ENCODE data around the gene SKIC2.
"Not testable (repeated sequence)": the region's sequence is repeated elsewhere in the genome, so short reads cannot be mapped to it uniquely, and the experiment has no call there.

SKIC2 gene

DNA sequence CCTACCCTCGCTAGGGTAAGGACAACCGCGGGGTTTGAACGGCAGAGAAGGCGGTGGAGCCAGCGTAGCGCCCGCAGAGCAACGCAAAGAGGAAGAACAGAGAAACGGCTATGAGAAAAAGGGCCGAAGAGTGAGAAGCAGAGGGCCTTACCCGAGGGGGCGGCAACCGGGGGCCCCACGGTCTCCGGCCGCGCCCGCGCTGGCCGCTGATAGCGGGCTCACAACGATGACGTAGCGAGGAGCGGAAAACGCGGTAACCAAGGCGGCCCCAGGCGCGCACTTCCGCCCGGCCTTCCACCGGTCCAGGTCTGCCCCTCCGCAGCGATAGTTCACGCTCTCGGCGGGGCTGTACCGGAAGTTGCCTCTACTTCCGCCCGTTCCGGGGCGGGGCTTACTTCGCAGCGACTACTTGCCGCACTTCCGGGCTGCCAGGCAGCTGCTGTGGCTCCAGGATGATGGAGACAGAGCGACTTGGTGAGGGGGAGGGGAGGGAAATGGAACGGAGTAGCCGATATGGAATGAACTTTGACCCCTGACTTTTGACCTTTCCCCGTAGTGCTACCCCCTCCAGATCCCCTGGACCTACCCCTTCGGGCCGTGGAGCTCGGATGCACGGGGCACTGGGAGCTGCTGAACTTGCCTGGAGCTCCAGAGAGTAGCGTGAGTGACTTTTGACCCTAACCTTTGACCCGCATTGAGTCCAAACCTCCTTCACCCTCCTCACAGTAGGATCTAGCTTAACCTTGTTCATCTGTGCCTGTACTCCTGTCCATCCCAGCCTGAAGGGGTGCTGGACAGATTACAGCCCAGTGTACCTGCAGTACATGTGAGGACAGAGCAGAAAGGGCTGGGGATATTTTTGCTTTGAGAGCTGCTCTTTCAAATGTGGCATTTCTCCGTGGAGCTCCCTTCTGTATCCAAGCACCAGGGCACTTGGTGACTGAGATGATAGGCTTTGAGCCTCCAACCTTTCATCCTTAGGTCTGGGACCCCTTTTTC lies at the start of gene SKIC2, which contains the start of gene NELFE:
SKIC2 (plus strand) TSS at position 435 of the 999 bp plus-strand sequence; CDS start at position 453, 18 bp downstream.
NELFE (minus strand) TSS at position 231 of the 999 bp plus-strand sequence. CDS start 525 bp downstream, outside the sequence.
- DNase-seq (ENCODE audit: low read depth in 4 of 4, low spot score in 1 of 4), result peak; percentile 93 to 98 (median 96)

GRCh38 chr6:31909298-31909697 lies 49.7 kb upstream of the SKIC2 start:
- not testable (repeated sequence) for DNase-seq (ENCODE audit: low read depth in 4 of 4, low spot score in 1 of 4)

GRCh38 chr6:31911826-31912585 lies 47.0 kb upstream of the SKIC2 start:
- no peak for DNase-seq (ENCODE audit: low read depth in 4 of 4, low spot score in 1 of 4)

- no peak for DNase-seq (ENCODE audit: low read depth in 4 of 4, low spot score in 1 of 4)
These were observed 43.6 kb upstream of the SKIC2 start for GRCh38 chr6:31915351-31915750.

DNA sequence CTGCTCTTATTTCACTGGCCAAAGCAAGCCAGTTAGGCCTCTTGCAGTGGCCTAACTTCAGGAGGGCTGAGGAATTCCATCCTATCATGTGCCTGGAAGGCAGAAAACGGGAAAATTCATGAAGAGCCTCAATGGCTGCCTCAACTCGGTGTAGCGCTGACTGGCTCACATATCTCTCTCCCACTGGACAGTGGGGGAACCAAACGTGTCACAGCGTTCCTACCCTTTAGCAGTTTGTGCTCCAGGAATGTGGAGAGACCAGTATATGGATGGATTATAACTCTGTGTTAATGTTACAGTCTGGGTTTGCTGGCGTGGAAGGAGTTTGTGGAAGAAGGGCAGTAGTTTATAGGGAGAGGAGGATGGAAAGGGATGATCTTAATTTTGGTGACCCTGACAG lies 43.2 kb upstream of the SKIC2 start:
- DNase-seq (ENCODE audit: low read depth in 4 of 4, low spot score in 1 of 4), result no peak

GRCh38 chr6:31918069-31918720 lies 40.8 kb upstream of the SKIC2 start:
- DNase-seq (ENCODE audit: low read depth in 4 of 4, low spot score in 1 of 4), result no peak

GRCh38 chr6:31919624-31920303 lies 39.2 kb upstream of the SKIC2 start:
- no peak for DNase-seq (ENCODE audit: low read depth in 4 of 4, low spot score in 1 of 4)

DNA sequence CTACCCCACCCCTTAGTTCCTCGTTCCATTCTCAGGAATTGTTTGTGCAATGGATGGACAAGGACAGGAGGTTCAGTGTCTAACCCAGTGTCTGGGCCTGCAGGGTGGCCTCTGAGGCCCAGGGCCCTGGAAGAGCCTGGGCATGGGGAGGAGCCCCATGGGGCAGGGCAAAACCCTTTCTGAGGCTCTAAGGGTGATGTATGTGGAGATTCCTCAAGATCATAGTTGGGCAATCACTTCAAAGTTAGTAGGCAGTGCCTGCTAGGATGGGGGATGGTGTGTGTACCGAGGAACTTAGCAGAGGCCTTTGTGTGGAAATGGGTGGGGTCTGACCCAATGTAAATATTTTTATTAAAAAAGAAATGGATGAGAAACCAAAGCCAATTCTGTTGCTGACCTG lies 38.2 kb upstream of the SKIC2 start:
- no peak for DNase-seq (ENCODE audit: low read depth in 4 of 4, low spot score in 1 of 4)

- no peak for DNase-seq (ENCODE audit: low read depth in 4 of 4, low spot score in 1 of 4)
These were observed 36.0 kb upstream of the SKIC2 start for GRCh38 chr6:31922942-31923341.

- no peak for DNase-seq (ENCODE audit: low read depth in 4 of 4, low spot score in 1 of 4)
These were observed 31.6 kb upstream of the SKIC2 start, which contains the start of gene C2 for GRCh38 chr6:31927242-31927862. C2 (plus strand) TSS chr6:31927717; CDS start chr6:31927753, 36 bp downstream.

DNA sequence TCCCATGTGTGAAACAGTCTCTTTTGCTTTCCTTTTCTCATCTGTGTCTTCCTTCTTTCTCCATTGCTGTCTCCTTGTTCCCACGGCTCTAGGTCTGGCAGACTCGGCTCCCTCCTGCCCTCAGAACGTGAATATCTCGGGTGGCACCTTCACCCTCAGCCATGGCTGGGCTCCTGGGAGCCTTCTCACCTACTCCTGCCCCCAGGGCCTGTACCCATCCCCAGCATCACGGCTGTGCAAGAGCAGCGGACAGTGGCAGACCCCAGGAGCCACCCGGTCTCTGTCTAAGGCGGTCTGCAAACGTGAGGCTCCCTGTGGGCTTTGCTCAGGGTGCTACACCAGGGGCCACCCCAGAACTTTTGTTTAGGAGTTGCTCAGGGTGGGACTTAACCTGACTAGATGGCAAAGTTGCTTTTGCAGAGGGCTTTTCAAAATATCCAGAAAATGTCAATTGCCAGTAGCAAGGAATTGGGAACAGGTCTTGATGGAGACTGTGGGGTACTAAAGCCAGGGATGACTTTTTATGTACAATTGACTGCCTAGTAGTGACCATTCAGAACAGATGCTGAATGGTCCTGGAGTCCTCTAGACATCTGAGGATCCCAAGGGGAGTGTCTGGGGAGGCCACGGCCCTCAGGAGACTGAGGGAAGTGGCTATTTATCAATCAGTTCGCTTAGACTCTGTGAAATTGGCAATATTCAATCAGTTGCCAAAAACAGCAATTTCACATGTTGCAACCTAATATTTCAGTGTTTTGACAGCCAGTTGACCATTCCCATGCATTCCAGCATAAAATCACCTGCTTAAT lies 30.9 kb upstream of the SKIC2 start:
- no peak for DNase-seq (ENCODE audit: low read depth in 4 of 4, low spot score in 1 of 4)

GRCh38 chr6:31928672-31928939 lies 30.4 kb upstream of the SKIC2 start:
- DNase-seq (ENCODE audit: low read depth in 4 of 4, low spot score in 1 of 4), result no peak

DNA sequence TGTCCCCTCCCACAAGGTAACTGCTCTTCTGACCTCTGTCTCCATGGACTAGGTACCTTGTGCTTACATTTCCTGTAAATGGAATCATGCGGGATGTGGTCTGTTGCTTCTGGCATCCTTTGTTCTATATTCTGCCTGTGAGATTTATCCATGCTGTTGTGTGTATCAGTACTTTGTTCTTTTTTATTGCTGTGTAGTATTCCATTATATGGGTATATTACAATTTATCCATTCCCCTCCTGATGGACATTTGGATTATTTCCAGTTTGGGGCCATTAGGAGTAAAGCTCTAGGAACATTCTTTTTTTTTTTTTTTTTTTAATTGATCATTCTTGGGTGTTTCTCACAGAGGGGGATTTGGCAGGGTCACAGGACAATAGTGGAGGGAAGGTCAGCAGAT lies 28.0 kb upstream of the SKIC2 start:
- DNase-seq (ENCODE audit: low read depth in 4 of 4, low spot score in 1 of 4), result no peak

DNA sequence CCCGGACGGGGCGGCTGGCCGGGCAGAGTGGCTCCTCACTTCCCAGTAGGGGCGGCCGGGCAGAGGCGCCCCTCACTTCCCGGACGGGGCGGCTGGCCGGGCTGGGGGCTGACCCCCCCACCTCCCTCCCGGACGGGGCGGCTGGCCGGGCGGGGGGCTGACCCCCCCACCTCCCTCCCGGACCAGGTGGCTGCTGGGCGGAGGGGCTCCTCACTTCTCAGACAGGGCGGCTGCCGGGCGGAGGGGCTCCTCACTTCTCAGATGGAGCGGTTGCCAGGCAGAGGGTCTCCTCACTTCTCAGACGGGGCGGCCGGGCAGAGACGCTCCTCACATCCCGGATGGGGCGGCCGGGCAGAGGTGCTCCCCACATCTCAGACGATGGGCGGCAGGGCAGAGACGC lies 26.8 kb upstream of the SKIC2 start:
- not testable (repeated sequence) for DNase-seq (ENCODE audit: low read depth in 4 of 4, low spot score in 1 of 4)

DNA sequence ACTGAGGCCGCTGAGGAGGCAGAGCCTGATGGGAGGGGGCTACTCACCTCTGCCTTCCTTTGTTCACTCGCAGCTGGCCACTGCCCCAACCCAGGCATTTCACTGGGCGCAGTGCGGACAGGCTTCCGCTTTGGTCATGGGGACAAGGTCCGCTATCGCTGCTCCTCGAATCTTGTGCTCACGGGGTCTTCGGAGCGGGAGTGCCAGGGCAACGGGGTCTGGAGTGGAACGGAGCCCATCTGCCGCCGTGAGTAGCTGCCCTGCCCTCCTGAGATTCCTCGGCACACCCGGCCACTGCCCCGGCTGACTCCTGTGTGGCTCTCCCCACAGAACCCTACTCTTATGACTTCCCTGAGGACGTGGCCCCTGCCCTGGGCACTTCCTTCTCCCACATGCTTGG lies 25.4 kb upstream of the SKIC2 start:
- DNase-seq (ENCODE audit: low read depth in 4 of 4, low spot score in 1 of 4), result no peak

- DNase-seq (ENCODE audit: low read depth in 4 of 4, low spot score in 1 of 4), result no peak
These were observed 24.0 kb upstream of the SKIC2 start for GRCh38 chr6:31935021-31935420.

GRCh38 chr6:31935823-31936222 lies 23.2 kb upstream of the SKIC2 start:
- no peak for DNase-seq (ENCODE audit: low read depth in 4 of 4, low spot score in 1 of 4)

DNA sequence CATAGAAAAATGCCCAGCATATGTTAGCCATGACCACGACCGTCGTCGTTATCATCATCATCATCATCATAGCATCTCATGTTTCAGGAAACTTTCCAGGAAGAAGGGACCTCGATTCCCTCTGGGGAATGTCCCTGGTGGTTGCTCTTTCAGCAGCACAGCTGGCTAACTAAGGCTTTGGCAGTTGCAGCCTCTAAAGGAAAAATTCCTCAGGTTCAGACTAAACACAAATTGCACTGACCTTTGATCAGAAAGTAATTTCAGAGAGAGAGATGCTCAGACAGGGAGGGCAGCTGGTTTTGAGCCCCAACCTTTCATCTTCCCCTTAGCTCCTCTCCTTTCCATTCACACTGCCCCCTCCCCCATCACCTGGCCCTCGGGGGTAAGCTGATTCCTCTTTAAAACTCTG lies 18.7 kb upstream of the SKIC2 start:
- no peak for DNase-seq (ENCODE audit: low read depth in 4 of 4, low spot score in 1 of 4)

DNA sequence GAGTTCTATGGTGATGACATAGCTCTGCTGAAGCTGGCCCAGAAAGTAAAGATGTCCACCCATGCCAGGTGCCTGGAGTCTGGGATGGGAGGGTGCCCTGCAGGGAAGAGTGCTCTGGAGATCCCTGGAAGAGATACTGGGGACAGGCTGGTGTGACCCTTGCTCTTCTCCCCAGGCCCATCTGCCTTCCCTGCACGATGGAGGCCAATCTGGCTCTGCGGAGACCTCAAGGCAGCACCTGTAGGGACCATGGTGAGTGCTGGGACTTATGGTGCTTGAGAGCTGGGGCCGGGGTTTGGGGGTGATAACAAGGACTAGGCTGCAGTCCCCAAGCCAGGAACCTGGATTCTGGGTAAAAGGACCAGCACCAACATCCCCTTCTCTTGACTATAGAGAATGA lies 15.2 kb upstream of the SKIC2 start:
- DNase-seq (ENCODE audit: low read depth in 4 of 4, low spot score in 1 of 4), result no peak

DNA sequence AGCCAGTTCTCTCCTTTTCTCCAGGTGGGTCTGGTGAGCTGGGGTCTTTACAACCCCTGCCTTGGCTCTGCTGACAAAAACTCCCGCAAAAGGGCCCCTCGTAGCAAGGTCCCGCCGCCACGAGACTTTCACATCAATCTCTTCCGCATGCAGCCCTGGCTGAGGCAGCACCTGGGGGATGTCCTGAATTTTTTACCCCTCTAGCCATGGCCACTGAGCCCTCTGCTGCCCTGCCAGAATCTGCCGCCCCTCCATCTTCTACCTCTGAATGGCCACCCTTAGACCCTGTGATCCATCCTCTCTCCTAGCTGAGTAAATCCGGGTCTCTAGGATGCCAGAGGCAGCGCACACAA lies 13.8 kb upstream of the SKIC2 start:
- DNase-seq (ENCODE audit: low read depth in 4 of 4, low spot score in 1 of 4), result no peak

All from stimulated activated CD4-positive, alpha-beta T cell treated with anti-CD3 and anti-CD28 coated beads, Interleukin-1b, Interleukin-23, amount 100 ng/mL, for 24 hours (primary cell).